Tongue (tissue), 2 donors: ENCODE measurements around the gene FBP1. TPM values are rescaled to one million over a fixed set of nuclear protein-coding genes. Genes with fewer than 3 reads are reported as not detected.
"Not testable (repeated sequence)": the region's sequence is repeated elsewhere in the genome, so short reads cannot be mapped to it uniquely, and the experiment has no call there.

ENCODE experiments used
- DNase-seq: peaks from one replicate; pipeline ENCODE4 v3.0.0-alpha.2; 2015
- total RNA-seq: library from RNA; depleted of rRNA; stranded (reverse); fragments of >200 nt; gene quantifications from one replicate; pipeline ENCODE4 v1.2.3, GENCODE V29; 2014

FBP1 gene
- total RNA-seq, 1 donor from 2014 or later: 4.4 TPM

DNA sequence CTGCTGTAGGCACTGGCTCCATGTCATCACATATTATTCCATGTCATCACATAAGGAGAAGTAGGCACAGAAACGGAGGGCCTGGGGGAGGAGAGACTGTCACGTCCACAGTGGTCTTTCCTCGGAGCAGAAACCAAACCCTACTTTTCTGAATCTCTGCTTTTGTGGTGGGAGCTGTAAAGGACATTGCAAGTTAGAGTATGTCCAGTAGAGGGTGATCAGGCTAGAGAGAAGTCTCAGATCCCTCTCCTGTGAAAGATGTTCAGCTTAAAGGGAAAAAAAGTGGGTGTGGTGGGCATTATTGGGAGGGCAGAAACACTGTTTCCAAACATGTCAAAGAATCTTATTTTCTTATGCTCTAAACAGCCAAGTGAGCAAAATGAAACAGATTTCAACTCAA, 26.3 kb downstream of the FBP1 start:
- no peak for DNase-seq

DNA sequence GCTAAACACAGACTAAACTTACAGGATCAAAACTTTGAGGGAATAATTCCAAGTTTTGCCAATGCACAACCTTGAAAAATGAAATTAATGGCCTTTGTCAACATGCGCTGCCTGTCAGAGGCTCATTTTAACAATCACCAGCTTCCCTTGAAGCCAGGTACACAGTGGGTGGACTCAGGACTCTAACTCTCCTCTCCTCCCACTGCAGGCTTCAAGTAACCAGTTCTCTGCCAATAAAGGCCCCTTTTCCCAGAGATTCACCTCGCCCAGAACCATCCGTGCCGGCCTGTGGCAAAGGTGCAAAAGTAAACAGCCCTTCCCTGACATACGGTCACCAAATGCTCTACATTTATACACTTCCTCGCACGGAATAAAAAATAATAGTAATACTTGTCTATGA, 27.2 kb downstream of the FBP1 start:
- no peak for DNase-seq

DNA sequence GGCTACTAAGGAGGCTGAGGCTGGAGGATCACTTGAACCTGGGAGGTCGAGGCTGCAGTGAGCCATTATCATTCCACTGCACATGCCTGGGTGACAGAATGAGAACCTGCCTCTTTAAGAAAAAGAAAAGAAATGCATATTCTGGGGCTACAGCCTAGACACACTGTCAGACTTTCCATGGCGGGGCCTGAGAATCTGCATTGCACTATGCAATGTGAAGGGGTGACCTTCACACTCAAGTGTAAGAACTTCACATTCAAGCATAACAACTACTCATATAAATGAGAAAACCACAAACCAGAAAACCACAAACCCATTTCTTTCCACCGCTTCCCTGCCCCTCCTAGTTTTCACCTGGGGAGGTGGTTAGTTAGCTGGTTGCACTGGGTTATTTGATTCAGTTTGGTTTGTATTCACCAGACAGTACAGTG, 27.7 kb downstream of the FBP1 start:
- DNase-seq: no peak

DNA sequence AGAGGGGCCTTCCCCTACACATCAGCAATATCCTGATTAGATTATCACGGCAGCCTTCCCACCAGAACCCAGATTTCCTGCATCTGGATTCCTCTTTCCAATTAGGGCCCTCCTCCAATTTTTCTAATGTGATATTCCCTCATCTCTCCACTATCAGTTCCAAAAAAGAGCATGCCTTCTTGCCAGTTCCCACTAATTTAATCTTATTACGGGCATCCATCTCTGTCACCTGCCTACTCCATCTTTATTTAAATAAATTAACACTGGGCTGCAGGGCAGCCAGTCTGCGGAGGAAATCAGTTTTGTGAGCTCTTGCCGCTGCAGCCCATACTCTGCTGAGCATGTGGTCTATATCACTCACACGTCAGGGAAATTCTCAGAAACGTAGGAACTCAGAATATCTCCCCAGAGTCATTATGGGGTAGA, 29.1 kb downstream of the FBP1 start:
- DNase-seq: peak; percentile 80

DNA sequence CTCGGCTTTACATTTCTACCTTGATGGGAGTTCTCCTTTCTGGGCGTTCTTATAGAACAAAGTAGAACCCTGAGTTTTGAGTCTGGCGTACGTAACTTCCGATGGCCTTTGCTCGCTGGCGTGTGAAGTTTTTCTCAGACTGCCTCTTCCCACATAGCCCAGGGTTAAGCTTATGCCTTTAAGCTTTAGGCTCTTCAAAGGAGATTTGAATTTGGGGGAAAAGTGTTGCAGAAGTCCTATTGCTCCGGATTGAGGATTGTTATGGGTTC, 32.0 kb downstream of the FBP1 start:
- DNase-seq: no peak

DNA sequence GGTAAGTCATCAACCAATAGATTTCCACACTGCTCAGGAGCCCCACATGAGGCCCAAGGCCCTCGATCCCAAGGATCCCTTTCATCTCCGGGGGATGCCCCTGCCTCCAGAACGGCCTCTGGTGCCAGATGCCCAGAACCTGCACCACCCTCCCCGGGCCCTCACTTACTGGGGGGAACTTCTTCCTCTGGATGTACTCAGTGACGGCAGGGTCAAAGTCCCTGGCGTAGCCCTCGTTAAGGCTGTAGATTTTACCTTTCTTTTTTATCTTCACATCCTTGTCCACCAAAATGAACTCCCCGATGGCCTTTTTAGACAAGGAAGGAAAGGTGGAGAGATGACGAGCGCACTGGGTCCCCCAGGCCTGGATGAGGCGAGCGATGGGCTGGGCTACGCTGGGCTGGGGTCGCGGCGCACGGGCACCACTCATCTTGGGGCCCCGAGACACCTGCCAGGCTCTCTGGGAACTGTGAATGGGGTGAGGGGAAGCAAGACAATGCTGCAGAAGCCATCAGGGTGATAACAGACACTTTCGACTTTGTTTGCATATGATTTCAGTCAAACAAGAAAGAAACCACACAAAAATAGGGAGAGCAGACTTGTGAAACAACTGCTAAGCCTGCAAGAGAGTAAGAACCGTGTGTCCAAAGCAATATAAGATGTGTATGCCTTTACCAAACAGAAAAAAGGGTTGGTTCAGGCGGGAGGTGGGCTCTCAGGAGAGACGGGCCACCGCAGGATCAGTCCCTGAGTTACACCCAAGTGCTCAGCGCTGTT, 32.5 kb downstream of the FBP1 start:
- DNase-seq: no peak

DNA sequence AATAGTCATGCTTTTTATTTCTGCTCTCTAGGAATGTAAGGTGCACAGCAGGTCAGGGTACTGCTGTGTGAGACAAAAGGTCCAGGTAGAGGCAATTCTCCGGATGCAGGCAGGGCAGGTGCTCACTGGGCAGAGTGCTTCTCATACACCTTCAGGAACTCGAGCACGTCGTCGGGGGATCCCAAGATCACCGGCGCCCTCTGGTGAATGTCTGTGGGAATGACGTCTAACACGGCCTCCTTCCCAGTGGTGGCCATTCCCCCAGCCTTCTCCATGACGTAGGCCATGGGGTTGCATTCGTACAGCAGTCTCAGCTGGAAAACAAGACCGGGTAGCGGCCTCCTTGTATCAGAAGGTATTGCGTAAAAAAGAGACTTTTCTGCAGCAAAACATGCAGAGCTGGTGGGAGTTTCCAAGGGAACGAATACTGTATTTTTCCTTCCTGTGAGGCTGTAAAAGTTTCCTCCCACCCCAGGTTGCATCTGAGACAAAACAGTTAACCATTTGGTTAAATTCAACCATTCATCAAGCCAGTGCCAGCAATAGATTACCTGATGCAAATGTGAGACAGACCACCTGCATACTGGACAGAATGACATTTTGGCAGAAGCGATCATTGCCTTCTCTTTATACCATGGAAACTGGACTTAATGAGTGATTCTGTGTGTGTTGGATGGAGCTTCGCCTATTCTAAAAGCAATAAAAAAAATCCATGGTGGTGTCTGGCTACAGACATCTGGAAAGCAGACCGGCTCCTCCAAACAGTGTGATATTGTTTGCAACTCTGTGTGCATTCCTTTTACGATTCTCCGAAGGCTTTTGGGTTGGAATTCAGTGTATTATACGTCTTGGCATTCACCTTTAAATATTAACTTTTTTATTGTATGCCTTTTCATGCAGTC, 35.8 kb downstream of the FBP1 start:
- peak; percentile 83 for DNase-seq

DNA sequence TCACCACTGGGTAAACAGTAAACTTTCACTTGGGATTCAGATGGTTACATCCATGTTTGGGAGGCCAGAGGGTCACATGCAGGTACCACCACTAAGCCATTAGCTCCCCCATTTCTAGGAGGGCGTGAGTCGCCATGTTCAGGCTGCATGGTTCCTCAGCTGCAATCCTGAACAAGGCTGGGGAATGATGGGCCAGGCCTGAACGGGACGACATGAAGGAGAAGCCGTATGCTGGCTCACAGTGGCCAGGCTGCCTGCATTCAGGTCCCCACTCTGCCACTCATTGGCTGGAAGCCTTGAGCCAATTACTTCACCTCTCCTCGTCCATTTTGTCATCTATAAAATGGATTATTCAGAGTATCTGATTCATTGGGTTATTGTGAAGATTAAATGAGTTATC, 36.7 kb downstream of the FBP1 start:
- no peak for DNase-seq

DNA sequence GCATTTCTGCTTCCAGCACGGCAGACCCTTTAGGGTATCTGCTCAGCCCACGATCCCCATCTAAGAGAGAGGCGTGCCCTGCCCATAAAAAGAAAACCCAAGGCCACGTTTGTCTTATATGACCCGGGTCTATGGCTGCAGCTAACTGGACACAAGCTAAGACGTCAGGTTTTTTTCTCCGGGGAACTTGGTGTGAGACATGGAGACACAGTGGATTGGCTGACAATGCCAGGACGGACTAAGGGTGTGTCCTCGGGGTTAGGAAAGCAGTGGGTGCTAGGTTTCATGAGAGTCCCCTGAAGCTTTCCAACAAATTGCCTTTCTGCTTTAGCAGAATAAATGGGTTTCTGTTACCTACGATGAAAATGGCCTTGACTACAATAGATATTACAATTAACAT, 38.6 kb downstream of the FBP1 start:
- no peak for DNase-seq

DNA sequence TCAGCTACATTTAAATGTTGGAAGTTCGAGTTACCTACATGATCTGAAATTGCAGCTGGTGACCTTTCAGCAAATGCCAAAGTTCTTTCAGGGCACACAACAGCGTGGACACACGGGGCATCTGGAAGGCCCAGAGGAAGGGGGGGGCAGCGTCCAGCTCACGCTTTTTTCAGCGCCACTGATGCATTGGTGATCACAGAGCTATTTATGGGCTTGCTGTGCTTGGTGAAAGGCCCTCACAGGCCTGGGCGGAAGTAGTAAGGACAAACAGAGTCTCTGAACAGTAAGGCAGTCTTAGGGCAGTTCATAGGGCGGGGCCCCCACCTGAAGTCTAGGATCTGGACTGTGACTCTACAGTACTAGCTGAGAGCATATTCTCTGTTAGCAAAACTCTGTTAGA, 39.1 kb downstream of the FBP1 start:
- peak; percentile 44 for DNase-seq

DNA sequence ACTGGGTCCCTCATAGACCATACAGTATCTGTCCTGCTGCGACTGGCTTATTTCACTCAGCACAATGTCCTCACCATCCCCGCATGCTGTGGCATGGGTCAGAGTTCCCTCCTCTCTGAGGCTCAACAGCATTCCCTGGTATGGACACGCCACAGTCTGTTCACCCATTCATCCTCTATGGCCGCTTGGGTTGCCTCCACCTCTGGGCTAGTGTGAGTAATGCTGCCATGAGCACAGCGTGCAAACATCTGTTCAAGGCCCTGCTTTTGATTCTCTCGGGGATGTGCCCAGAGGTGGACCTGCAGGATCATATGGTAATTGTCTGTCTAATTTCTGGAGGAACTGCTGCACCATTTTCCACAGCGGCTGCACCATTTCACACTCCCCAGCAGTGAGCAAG, 40.2 kb downstream of the FBP1 start:
- DNase-seq: no peak

DNA sequence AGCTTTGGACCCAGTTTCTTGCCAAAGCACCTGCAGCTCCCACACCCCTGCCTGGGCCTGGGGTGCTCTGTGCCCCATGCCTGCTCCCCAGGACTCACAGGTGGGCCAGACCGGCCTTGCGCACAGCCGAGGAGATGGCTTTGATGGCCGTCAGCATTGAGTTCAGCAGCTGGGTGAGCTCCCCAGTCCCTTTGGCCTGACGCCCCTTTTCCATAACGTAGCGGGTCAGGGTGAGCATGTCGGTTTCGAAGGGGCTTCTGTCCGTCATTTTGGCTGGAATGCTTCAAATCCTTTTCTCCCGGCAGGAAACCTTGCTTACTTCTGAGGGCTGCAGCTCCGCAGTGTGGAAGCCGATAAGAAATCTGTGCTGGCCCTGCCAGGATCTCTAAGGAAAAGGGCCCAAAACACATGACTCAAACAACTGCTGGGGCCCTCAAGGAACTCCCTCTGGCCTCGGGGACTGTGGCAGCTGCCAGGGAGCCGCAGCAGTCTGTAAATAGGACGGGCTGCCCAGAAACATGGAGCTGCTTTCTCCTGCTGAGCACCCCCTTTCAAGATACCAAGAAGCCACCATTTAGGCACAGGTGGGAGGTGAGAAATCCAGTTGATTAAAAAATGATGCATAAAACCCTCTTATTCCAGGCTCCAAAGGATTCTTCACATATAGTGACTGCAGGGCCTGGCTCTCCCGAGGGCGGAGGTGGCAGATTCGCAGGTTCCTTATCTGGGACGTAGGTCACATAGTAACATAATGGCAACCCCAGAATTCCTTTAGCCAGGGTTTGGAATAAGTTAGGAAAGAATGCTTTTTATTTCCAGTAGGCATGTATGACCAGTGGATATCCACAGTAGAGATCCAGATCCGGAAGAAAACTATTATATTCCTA, 45.6 kb downstream of the FBP1 start, which contains the start of gene FBP2:
Gene FBP2 (minus strand): TSS at position 366 of the 887 bp plus-strand sequence. CDS start 98 bp downstream, at position 268.
- peak; percentile 49 for DNase-seq

DNA sequence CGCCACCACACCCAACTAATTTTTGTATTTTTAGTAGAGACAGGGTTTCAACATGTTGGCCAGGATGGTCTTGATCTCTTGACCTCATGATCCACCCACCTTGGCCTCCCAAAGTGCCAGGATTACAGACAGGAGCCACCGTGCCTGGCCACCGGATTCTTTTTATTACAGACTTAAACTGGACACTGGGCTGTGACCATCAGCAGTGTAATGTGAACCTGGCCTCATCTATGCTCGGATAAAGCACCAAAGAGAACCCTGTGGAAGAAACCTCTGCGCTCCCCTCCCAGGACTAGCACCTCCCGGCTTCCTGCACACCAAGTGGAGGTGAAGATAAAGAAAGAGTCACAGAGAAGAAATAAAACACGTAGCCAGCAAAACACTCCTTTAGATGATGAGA, 46.6 kb downstream of the FBP1 start:
- DNase-seq: not testable (repeated sequence)

DNA sequence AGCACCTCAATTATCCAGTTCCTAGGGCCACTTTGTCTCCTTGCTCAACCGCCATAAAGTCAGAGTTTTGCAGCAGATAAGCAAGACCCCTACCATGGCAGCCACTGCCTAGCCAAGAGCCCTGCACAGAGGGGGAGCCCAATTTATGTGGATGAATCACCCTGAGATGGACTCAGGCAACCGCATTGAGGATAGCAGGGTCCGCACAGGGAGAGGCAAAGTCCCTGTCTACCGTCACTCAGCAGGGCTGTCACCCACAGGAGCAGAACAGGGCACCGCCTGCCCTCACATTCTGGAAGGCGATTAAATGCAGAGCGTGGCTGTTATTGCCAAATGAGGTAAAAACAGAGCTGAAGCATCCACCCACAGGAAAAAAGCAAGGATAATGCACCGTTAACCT, 47.4 kb downstream of the FBP1 start:
- DNase-seq: no peak

DNA sequence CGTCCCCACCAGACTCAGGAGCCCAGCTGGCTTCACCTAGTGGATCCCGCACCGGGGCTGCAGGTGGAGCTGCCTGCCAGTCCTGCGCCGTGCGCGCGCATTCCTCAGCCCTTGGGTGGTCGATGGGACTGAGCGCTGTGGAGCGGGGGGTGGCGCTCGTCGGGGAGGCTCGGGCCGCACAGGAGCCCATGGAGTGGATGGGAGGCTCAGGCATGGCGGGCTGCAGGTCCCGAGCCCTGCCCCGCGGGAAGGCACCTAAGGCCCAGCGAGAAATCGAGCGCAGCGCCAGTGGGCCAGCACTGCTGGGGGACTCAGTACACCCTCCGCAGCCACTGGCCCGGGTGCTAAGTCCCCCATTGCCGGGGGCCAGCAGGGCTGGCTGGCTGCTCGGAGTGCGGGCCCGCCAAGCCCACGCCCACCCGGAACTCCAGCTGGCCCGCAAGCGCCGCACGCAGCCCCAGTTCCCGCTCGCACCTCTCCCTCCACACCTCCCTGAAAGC, 48.2 kb downstream of the FBP1 start:
- not testable (repeated sequence) for DNase-seq

DNA sequence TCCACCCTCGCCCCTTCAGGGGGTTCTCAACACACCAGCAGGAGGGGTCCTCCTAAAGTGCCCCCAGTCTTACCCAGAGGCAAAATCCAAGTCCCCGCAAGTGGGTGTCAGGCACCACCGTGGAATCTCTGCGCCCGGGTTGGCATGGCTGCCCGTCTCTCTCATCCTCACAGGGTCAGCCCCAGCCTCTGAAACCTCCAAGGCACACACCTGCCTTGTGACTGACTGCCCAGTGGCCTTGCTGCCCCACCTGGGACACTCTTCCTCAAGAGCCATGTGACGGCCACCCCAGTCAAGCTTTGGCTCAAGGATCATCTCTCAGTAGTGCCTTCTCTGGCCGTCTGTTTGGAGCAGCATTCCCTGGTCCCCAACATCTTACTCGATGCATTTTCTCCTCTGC, 50.6 kb downstream of the FBP1 start:
- DNase-seq: no peak

DNA sequence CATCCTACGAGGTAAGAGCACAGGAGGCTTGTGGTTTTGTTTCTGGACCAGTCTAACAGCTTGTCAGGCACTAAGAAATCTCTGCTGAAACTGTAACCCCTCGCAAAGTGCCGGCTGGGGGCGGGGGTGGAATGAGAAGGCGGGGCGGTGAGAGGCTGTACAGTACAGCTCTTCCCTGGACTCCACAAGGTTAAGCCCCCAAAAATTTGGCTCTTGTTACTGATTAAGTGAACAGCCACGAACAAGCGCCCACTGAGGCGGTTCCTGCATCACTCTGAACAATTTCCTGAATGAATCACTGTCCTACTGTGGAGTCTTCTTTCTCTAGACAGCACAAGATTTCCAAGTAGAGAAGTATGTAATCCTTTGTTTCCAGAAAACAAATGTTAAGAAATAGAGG, 52.5 kb downstream of the FBP1 start:
- no peak for DNase-seq

DNA sequence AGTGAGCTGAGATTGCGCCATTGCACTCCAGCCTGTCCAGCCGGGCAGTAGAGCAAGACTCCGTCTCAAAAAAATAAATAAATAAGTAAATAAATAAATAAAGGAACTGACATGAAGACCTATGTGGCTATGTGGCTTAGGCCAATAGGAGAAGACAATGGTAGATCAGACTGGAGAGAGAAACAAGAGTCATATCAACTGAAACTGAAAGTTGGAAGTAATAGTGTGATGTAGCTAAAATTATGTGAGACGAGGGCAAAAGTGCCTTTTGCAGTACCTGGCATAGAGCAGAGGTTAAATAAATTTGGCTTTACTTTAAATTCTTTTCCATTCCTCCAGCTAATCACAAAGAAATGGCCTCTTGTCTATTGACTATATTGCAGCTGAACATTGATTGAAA, 53.0 kb downstream of the FBP1 start:
- no peak for DNase-seq

DNA sequence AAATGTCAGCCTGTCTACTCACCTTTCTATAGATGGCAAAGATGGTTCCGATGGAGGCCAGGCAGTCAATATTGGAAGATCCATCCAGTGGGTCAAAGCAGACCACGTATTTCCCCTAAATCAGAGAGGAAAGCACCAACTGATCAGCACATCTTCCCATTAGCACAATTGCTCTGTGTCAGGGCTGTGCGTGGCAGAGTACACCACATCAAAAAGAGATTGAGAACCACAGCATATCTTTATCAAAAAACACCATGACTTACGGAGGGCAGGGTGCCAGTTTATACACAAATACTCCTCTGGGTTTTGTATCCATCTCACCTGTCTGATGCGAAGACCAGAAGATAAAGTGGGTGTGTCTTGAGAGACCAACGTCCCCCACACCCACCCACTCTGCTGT, 54.8 kb downstream of the FBP1 start:
- DNase-seq: no peak

DNA sequence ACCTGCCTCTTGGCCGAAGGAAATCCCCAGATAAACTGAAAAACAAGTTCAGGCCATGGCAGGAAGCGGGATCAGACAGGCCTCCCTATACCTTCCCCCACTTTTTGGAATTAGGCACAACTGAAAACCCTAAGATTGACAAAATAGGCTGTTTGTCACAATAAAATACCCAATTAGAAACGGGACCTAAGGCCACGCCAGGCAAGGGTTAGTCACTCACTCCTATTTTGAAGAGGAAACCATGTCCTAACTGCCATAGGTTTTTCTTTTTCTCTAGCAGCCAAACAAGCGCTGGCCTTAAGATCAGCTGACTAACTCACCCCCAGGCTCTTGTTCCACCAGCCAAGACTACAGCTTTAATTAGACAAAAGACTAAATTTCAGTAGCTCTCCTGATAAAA, 57.6 kb downstream of the FBP1 start:
- DNase-seq: no peak

DNA sequence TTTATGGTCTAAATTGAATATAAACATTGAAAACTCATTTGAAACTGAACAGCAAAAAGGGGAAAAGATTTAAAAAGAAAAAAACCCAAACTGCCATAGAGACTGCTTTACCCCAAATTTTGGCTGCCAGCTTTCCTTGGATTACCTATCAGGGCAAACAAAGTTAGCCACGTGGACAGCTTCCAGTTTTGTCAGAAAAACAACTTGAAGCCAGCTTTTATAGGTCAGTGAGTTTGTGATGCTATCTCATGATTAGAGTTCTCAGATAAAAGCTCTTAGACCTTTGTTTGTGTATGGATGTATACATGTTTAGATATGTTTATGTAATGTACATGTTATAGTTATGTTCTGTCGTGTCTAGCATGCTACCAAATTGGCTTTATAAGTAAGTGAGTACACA, 61.7 kb downstream of the FBP1 start:
- no peak for DNase-seq

DNA sequence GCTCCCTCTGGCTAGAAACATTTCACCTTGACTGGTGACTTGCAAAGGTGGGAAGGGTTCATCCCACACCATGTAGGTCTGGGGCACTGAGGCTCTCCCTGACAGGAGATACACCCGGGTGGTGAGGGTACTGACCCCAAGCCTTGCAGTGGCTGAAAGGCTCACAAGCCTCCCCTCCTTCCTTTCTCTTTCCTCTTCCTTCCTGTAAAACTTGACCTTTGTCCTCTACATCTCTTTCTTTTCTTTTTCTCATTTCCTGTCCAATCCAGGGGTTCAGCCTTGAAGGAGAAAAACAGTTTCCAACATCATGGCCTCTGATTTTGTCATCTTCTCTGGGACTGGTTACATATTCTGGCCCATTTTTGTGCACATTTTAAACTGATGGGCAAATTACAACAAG, 62.3 kb downstream of the FBP1 start:
- no peak for DNase-seq
